GM19324 (cell line): Measurements from ENCODE around the gene ARGFX.
"Not testable (repeated sequence)": the region's sequence is repeated elsewhere in the genome, so short reads cannot be mapped to it uniquely, and the experiment has no call there.

Source experiments
- ATAC-seq: cut with Tn5 transposase; IDR thresholded peaks from one replicate; pipeline ENCODE4 v1.9.1; 2021; ENCODE audit warnings: mild to moderate bottlenecking, moderate library complexity; ENCODE audit not compliant: unreplicated experiment, low FRiP score

ARGFX gene

GRCh38 chr3:121598564-121598963, 30.8 kb downstream of the ARGFX start:
- no peak for ATAC-seq

GRCh38 chr3:121599900-121600299, 32.2 kb downstream of the ARGFX start:
- ATAC-seq, result not testable (repeated sequence)

GRCh38 chr3:121601212-121601812, 33.6 kb downstream of the ARGFX start:
- no peak for ATAC-seq

- no peak for ATAC-seq
These were observed 37.0 kb downstream of the ARGFX start for GRCh38 chr3:121604759-121605158.

- ATAC-seq, result no peak
These were observed 38.4 kb downstream of the ARGFX start for GRCh38 chr3:121606106-121606505.
